NCI-H146 (cell line): ENCODE measurements around the gene GULP1.
"Not testable (repeated sequence)": the region's sequence is repeated elsewhere in the genome, so short reads cannot be mapped to it uniquely, and the experiment has no call there.

ENCODE experiments used
- DNase-seq: peaks from one replicate; lab custom pipeline; 2025; lab: John Stamatoyannopoulos, UW

The GULP1 gene

DNA sequence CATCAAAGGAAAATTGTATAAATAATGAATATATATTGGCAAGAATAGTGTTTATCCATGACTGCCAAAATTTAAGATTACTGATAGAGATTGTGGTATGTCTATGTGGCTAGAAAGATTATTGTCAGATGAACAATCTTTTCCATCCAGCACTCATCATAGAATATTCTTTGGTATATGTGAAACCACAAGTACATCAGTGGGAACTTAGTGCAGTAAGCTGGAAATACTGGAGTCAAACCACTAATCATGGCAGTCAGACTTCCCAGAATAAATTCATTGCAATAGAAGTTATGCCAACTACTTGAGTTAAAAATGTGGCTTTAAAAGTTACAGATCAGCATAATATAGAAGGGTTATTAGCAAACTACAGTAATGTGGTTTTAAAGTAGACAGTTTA lies 310.3 kb downstream of the GULP1 start:
- DNase-seq: no peak

DNA sequence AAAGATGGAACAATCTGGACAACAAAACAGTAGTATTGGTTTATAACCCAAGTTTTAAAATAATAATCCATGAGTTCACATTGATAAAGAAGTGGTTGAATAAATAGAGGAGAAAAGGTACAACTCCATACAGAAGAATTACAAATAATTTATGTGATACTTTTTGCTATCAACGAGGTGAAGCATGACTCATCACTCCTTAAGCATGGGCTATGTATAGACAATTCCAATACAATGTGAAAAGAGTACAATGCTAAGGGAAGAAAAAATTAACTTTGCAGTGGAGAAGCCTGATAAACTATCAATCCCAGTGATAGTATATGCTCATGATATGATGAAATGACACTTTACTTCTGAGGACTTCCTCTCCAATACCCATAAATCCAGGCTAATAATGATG lies 312.9 kb downstream of the GULP1 start:
- no peak for DNase-seq

DNA sequence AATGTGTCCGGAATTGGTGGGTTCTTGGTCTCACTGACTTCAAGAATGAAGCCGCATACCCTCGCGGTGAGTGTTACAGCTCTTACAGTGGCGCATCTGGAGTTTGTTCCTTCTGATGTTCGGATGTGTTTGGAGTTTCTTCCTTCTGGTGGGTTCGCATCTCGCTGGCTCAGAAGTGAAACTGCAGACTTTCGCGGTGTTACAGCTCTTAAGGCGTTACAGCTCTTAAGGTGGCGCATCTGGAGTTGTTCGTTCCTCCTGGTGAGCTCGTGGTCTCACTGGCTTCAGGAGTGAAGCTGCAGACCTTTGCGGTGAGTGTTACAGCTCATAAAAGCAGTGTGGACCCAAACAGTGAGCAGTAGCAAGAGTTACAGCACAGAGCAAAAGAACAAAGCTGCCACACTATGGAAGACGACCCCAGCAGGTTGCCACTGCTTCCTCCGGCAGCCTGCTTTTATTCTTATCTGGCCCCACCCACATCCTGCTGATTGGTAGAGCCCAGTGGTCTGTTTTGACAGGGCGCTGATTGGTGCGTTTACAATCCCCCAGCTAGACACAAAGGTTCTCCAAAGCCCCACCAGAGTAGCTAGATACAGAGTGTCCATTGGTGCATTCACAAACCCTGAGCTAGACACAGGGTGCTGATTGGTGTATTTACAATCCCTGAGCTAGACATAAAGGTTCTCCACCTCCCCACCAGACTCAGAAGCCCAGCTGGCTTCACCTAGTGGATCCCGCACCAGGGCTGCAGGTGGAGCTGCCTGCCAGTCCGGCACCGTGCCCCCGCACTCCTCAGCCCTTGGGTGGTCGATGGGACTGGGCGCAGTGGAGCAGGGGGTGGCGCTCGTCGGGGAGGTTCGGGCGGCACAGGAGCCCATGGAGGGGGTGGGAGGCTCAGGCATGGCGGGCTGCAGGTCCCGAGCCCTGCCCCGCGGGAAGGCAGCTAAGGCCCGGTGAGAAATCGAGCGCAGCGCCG lies 314.2 kb downstream of the GULP1 start:
- not testable (repeated sequence) for DNase-seq

DNA sequence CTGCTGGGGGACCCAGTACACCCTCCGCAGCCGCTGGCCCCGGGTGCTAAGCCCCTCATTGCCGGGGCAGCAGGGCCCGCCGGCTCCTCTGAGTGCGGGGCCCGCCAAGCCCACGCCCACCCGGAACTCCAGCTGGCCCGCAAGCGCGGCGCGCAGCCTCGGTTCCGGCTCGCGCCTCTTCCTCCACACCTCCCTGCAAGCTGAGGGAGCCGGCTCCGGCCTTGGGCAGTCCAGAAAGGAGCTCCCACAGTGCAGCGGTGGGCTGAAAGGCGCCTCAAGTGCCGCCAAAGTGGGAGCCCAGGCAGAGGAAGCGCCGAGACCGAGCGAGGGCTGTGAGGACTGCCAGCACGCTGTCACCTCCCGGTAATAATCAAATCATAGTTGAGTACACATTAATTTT lies 314.9 kb downstream of the GULP1 start:
- DNase-seq: not testable (repeated sequence)

DNA sequence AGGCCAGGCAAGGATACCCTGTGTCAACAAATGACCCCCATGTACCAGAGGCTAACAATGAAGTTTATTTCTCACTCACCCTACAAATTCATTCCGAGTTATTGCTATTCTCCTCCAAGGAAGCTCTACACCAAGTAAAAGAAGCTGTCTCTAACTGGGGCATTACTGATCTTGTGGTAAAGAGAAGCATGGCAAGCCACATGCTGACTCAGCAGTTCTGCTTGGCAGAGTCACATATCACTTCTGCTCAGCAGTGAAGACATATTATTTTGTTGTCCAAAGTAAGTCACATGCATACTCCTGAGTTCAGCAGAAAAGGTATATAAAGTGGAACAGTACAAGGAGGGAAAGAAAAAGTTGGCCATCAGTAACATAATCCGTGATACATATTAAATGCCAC lies 315.8 kb downstream of the GULP1 start:
- DNase-seq: no peak

DNA sequence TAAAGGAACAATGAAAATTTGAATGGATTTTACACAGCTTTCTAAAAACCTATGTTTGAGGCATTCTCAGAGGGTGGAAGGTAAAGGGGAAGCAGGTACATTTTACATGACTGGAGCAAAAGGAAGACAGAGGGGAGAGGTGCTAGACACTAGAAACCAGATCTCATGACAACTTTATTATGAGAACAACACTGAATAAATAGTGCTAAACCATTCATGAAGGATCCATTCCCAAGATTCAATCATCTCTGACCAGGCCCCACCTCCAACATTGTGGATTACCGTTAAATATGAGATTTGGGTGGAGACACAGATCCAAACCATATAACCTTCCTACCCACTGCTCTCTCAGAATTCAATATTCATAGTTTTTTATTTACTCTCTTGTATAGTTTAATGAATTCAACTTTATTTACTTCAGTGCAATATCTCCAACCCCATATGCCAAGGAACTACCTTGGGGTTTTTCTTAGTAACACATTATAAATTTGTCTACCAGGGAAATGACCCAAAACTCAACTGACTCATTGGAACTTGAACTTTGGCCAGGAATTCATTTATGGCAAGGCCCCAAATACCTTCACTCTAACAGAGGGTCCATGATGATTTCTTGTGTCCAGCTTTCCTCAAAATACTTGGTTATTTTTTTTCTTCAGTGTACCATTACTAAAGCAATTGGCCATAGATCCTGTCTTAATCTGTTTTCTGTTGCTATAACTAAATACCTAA lies 317.8 kb downstream of the GULP1 start:
- no peak for DNase-seq

DNA sequence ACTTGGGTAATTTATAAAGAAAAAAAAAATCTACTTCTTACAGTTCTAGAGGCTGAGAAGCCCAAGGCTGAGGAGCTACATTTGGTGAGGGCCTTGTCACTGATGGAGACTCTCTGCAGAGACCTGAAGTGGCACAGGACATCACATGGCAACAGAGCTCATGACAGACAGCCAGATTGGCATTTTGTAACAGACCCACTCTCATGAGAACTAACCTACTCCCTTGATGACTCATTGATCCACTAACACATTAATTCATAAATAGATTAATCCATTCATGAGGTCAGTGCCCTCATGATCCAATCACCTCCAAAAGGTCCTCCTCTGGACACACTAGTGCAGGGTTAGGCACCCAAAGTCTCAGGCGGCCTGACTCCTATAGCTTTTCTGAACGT lies 318.4 kb downstream of the GULP1 start:
- no peak for DNase-seq

DNA sequence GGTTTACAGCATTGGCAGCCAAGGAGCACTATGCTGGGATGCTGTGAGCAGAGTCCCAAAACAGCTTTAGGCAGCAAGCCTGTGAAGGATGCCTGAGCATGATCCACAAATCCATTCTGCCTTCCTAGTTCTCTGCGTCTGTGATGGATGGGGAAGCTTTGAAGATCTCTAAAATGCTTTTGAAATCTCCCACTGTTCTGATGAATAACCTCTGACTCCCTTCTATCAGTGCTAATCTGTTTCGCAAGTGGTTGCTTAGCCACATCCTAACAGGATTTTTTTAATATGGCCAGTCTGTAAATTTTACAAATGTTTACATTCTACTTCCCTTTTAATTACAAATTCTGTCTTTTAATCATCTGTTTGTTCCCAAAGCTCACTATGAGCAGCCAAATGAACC lies 319.2 kb downstream of the GULP1 start:
- DNase-seq: no peak

DNA sequence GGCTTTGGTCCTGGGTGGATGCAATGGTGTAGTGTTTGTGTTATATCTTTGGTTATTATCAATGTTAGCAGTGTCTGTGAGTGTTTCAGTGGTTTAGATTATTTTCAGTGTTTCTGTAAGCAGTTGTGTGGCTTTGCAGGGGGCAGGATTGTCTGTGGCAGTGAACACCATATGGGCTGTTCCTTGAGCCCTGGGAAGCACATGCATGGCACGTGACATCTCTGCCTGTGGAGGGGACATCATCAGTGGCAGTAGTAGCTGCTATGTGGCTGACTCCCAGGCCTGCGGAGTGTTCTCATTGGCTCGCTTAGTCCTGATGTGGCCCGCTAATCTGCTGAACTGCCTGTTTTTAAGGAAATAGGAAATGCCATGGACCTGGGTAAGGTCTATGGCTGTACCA lies 327.5 kb downstream of the GULP1 start:
- DNase-seq: no peak

DNA sequence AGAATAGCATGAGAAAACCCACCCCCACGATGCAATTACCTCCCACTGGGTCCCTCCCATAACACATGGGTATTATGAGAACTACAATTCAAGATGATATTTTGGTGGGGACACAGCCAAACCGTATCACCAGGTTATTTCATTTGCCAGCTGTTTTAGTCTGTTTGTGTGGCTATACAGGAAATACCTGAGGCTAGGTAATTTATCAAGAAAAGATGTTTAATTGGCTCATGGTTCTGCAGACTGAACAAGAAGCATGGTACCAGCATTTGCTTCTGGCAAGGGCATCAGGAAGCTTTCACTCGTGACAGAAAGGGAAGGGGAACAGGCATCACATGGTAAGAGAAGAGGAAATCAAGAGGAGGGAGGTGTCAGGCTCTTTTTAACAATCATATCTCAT lies 329.2 kb downstream of the GULP1 start:
- no peak for DNase-seq

DNA sequence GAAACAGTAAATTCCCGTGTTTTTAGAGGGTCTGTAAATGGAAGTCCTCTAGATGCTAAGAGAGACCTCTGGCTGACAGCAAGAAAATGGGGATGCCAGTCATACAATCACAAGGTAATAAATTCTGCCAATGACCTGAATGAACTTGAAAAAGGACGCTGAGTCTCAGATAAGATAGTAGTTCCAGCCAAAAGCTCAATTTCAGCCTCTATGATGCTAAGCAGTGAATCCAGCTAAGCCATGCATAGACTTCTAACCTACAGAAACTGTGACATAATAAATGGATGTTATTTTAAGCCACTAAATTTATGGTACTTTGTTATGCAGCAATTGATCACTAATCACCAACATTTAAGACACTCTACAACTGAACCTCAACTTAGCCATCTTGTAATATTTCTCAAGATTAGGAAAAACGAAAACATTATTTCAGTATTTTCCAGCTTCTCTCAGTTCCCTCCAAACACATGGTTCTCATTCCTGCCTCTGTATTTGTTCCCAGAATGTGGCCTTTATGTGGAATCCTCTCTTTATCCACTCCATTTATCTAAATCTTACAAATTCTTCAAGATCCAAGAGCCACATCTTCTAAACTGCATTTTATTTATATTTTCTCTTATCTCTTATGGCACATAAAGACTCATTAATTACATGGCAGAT lies 331.1 kb downstream of the GULP1 start:
- no peak for DNase-seq

DNA sequence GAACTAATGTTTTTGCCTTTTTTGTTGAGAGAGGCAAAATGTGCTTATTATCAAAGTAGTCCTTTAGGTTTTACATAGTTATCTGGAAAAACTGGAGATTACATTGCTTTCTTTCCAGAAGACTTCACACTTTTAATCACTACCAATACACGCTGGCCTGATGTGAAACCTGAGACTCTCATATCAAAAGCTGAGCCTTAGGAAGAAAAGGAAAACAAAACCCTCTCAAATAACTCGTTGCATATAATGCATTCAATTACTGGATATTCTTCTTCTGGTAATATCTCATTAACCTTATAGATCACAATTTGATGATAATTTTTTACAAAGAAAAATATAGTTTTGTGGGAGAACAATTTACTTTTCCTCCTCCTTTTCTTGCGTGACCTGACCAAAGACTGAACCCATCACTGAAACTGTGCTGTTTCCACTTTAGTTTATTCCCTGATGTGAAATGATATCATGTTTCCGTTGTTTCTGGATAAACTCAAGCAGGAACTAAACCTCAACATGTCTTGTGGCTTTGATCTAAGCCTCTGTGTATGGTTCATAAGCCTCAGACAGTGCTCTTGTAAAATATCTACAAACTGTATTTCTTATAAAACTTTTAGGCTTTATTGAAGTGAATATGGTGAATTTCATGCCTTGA lies 332.4 kb downstream of the GULP1 start:
- DNase-seq: peak; percentile 41

DNA sequence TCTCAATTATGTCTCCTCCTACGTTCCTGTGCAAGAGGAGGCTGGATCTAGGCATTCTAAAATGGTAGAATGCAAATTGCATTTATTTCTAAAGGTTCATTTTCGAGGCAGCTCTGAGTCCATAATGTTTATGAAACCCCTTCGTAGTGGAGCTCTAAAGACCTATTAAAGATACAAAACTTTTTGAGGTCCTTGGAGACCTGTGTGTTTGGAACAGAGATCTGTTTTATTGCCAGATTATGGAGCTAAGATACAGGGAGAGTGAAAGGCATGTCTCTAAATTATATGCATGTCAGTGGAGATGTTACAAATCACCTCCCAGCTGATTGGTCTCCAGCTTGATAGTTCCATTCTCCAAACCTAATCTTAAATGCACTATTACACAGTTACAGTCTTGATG lies 335.8 kb downstream of the GULP1 start:
- no peak for DNase-seq

DNA sequence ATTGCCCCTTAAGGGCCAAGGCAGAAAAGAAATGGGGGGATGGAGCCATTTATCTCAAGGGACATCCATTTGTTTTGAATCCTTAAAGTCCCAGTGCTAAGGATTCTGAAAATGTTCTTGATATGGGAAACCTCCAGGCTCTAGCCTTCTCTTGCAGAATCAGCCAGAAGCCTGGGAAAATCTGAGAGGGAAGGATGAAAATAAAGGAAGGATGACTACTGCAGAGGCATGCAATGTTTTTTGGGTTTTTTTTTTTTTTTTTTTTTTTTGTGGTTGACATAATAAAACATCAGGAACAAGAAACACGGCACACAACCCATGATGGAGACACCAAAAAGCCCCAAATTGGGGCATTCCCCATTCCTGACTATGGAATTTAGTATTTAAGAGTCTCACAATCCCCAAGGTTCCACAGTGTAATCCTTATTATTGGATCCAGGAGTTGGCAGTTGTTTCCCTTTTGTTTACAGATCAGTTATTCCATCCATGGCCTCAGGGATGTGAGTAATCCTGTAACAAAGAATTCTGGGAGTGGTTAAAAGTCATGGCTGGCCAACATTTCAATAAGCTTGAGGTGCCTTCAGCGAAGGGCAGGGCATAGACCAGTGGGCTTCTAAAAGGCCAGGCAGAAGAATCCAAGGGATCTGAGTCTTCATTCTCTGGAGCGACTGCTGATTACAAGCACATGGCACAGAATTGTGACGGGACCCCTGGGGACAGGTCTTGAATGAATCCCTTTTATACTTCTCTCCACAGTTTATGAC lies 337.5 kb downstream of the GULP1 start:
- DNase-seq: no peak

DNA sequence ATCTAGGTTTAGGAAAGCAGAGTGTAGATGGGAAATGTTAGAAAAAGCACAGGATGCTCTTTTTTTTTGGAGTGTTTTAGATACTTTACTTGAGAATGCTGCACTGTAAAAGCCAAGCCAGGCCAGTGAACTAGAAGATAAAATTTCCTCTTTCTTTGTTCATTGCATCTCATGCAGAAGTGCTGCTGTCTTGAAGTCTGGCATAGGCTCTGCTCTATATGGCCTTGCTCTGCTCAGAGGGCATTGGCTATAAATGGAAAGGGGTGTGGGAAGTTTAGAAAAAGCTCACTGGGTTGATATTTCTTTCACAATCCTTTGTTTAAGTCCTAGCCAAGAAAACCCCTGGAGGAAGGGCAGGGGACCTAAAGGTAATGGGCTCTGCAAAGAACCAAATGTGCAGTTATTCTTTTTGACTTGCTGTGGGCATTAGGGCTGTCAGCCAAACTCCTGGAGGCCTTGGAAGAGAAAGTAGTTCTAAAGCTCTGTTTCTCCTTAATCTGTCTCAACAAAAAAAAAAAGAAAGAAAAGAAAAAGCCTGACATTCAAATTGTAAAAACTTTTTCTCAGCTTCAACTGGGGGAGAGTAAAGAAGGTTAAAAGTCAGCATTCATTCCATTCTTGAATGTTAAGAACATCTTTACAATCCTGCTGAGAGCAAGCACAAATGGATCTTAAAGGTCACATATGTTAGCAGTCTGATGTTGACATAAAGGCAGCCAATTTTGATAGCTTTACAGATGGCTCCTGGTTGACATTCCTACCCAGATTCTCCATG lies 338.3 kb downstream of the GULP1 start:
- DNase-seq: no peak

DNA sequence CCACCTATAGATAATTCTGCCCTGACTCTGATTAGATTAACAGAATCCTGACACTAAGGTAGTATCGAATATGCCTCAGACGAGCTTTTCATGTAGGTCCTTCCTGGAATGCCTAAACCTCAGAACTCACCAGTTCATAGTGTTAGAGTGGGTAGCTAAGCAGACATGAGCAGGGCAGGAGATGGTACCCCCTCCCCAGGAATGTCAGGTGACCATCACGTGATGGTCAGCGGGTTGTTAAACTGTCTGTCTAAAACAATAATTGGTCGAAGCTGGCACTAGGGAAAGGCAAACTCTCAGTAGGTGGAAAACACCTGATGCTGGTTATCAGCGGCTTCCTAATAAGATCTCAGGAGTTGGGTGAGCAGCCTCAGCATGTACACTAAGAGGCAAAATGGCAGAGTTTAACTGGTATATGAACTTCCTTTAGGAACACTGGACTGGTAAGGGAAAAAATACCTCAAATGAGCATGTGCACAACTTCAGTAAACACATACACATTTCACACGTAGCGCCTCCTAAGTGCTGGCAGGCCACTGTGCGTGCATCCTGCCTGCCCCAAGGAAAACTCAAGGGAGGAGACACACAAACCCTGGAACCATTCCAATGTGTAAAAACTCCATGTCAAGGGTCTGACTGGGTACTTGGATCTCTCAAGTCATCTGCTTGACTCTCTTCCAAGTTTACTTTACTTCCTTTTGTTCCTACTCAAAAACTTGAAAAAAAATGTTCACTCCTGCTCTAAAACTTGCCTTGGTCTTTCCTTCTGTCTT lies 339.5 kb downstream of the GULP1 start:
- DNase-seq: no peak

DNA sequence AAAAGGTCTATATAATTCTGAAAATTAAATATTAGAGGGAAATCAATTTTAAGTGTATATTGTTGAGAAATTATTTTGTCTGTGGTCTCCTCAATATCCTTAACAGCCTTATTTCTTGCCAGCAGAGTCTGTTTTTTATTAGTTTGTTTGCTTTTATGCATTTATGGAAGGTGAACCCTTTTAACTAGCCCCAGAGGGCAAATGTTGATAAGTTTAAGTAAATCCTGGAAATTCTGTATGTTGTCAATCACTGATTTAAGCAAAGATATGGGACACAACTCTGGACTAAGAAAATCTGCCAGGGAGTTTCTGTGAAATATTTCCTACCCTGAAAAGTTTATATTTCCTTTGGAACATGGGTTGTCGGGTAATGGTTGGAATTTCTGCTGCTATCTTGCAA lies 343.0 kb downstream of the GULP1 start:
- DNase-seq: no peak
